T-helper 1 cell (primary cell): ENCODE measurements around the gene POU2F3.
"Not testable (repeated sequence)": the region's sequence is repeated elsewhere in the genome, so short reads cannot be mapped to it uniquely, and the experiment has no call there.

Experiments used
- DNase-seq, 5 donors: peaks; one replicate each; pipeline ENCODE4 v3.0.0-alpha.2; 2012 to 2020

Gene POU2F3

DNA sequence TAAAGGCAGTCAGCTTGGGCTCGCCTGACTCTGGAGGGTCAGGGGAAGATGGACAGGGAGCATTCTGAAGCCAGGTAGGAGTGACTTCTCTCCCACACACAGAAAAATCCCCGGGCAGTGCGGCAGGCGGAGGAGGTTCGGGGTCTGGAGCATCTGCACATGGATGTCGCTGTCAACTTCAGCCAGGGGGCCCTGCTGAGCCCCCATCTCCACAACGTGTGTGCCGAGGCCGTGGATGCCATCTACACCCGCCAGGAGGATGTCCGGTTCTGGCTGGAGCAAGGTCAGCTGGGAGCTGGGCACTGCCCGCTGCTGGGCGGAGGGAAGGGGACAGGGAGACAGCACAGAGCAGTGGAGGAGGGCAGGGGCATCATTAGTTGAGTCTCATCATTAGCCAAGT is 13.2 kb upstream of the POU2F3 start:
- DNase-seq, result no peak

DNA sequence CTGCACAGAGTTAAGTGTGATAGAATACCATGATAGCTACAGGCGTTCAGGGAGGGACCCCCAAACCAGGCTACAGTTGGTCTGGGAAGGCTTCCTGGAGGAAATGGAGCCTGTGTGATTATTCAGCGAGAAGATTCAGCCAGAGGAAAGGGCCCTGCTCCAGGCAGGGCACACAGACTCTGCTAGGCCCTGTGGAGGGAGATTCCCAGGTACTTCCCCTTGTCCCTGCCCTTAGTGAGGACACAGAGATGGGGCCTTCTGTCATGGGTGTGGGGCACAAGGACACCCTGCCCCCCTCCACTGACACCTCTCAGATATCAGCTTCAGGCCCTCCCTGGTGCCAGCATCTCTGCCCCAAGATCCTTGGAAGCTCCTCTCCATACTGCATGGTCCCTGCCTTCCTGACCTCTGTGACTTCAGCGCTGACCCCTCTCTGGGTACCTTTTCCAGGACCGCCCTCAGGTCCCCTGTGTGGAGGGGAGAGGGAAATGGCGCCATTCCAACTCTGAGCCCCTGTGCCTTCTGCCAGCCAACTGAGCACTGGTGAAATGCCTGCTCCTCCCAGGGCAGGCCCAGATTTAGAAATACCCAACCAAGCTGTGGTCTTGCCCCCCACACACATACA is 12.6 kb upstream of the POU2F3 start:
- DNase-seq, result no peak

DNA sequence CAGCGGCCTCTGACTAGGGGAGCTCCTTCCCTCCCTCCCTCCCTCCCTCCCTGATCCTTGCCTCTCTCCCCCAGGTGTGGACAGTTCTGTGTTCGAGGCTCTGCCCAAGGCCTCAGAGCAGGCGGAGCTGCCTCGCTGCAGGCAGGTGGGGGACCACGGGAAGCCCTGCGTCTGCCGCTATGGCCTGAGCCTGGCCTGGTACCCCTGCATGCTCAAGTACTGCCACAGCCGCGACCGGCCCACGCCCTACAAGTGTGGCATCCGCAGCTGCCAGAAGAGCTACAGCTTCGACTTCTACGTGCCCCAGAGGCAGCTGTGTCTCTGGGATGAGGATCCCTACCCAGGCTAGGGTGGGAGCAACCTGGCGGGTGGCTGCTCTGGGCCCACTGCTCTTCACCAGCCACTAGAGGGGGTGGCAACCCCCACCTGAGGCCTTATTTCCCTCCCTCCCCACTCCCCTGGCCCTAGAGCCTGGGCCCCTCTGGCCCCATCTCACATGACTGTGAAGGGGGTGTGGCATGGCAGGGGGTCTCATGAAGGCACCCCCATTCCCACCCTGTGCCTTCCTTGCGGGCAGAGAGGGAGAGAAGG is 11.1 kb upstream of the POU2F3 start:
- no peak for DNase-seq

DNA sequence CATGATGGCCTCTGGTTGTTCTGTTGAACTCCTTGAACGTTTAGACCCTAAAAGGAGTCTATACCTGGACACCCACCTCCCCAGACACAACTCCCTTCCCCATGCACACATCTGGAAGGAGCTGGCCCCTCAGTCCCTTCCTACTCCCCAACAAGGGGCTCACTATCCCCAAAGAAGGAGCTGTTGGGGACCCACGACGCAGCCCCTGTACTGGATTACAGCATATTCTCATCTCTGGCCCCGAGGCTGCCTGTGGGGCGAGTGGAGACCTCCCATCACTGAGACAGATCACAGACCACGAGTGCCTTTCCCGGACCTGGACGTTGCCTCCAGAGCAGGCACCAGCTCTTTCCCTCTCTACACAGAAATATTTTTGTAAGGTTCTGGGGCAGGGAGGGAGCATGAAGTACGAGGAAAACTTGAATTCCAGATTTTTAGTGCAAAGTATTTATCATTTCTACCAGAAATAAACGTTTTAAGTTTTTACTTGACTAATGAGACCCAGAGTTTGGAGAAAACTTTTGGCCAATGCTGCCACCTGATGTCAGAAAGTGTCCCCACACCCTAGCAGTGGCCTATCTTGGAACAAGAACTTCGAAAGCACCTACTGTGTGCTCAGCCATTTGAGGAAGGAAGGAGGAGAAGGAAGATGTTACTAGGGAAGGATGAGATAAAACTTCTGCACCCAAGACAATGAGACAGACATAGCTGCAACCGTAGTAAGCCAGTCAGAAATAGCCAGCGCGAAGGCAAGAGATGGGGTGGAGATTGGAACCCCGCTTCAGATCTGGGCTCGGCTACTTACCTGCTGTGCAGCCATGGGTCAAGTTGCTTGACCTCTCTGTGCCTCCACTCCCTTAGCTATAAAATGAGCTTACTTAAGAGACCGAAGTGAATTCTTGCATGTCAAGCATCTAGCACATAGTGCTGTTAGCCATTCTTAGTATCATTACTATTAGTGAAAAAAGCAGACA is 10.2 kb upstream of the POU2F3 start:
- DNase-seq, result no peak

DNA sequence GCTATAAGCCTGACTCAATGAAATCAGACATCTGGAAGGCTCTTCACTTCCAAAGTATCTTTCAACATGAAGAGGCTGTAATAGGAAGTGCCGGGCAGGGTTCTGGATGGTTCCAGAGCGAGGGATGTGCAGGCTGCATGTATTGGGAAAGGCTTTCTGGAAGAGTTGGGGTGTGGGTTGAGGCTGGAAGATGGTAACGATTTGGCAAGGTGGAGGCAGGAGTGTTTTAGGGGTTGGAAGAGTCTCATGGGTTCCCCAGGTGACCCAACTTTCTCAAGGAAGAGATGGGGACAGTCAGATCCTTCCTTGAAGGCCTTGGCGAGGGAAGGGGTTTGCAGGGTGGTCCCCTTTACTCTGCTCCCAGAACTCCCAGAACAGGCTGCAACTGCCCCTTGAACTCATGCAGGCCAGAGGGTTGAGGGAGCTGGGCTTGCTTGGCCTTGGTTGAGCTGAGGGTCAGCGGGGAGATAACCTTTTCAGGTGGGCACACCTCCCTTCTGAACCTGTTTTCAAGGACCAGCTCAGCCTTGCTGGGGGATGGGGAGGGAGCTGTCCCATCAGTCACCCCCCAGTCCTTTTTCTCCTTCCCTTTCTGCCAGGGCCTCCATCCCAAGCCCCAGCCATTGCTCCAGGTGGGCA is 9.4 kb upstream of the POU2F3 start:
- DNase-seq, result no peak

DNA sequence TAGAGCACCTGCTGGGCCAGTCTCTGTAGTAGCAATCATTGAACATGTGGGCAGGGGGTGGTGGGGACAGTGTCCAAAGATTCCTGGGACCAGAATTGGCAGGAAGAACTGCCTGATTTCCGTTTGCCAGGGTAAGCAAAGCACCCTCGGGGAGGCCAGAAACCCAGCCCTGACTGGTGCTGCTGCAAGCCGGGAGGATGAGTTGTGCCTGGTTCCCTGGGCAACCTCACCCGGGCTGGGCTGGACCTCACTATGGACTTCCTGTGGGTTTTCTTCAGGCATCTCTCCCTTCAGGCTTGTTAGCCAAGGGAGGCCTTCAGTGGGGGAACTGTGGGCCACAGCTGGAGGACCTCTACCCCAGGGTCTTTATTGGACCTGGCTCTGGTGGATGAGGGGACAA is 8.0 kb upstream of the POU2F3 start:
- DNase-seq, result no peak

DNA sequence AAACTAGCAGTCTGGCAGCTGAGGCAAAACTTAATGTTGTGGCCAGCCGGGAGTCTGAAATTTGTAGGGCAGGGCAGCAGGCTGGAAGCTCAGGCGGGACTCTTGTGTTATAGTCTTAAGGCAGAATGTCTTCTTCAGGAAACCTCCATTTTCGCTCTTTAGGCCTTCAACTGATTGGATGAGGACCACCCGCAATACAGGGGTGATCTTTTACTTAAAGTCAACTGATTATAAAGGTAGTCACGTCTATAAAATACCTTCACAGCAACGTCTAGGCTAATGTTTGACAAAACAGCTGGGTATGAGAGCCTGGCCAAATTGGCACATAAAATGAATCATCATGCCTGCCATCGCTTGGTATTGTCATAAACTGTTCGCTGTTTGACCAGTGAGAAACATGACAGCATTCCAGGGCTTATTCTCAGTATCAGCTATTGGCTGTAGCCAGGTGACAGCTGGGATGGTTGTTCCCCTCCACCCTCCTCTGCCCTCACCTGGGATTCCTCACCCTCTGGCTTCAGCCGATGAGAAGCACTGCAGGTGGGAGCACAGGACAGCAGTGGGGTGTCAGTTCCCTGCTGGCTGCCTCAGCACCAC is 6.6 kb upstream of the POU2F3 start:
- DNase-seq, result no peak

DNA sequence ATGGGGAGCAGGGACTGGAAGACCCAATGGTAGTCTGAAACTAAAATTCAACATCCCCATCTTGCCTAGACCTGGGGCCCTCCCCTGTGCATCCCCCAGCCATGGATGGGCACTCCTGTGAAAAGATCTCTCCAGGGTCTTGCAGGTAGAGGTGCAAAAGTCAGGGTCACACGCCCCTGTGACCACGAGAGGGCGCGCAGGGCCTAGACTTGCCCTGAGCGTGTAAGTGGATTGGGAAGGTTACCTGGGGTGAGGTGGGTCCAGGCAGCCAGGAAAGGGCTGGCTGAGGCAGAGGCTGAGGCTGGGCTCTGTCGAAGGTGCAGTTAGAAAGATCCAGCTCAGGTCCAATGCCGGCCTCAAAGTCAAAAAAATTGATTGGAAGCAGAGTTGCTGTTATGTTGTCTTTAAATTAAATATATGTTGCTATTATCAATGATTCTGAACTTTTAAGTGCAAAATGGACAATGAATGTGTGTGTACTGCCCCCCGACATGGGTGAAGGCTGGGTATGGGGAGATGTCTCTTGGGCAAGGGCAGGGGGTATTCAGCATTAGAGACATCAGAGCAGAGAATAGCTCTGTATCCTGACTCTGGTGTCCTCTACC is 4.8 kb upstream of the POU2F3 start:
- DNase-seq, result peak in 3 of 5 donors; percentile 15 to 60 (median 31)

DNA sequence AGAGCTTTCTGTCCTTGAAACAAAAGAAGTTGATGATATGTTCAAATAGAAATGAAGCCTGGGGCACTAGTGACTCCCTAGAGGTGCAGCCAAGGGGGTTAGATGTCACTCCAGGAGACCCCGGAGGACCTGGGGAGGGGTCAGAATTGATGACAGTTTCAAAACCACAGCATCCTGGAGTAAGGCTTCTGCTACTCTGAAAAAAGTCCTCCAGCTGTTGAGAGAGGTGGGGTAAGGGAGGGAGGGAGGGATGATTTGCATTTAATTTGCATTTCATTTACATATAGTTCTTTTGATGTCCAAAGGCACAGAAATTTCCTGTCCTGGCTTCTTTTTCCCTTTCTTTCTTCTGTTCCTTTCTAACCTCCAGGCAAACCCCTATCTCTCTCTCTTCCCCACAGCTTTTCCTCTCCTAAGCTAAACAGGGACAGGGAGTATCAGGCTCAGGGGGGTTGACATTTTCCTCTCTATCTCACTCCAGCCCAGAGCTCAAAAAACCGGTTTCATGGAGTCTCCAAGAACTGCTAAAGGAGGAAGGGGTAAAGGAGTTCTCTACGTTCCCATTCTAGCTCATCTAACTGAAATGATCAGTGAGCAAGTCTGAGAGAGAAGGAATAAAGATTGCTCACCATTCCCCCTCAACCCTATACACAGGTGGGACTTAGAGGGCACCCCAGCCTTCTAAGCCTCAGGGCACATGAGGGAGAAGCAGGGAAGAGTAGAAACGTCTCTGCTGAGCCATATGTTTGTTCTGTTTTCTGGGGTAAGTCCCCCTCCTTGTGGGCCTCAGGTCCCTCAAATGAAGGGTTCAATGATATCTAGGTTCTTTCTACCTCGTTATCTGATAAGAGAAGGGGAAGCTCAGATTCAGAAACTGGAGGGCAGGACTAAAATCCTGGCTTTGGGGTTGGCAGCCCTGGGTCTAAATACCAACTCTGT is 3.5 kb upstream of the POU2F3 start:
- no peak for DNase-seq

DNA sequence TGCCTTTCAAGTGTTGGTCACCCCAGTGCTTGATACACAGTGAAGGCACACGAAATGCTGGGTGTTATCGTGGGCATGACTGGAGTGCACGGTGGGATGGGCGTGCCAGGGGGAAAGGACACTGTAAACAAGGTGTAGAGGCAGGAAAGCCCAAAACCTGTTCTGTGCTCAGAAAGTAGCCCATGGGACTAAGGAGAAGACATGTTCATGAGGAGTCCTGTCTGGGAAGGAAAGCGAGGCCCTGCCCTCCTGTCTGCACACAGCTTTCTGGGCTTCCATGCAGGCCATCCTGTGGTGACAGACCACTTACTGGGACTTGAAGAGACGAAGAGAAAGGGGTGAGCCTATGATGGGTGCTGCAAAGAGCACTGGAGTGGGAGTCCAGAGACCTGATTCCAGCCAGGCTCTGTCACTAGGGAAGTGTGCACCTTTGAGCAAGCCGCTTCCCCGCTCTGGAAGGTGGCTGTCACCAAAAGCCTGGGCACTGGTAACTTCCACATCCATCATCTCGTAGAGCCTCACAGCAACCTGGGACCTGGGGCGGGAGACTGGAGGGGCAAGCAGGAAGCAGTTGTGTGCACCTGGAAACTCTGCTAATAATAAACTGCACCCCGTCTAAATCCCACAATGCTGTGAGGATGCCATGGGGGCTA is 846 bp upstream of the POU2F3 start:
- no peak for DNase-seq

DNA sequence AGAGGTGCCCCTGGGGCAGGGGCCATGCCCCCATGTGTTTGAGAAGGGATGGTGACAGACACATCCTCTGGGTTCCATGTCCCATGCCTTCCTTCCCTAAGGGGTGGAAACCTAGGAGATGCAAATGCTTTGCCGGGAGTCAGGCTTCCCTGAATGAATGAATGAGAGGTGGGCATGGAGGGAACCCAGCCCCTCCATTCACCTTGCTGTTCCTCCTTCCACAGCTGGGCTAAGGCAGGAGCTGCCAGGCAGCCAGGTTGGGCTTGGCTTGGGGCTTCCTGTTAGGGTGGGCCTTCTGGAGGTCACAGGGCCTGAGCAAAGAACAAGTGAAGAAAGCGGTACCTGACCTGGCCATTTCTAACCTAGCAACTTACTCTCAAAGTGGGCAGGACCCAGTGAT is 926 bp downstream of the POU2F3 start:
- no peak for DNase-seq

DNA sequence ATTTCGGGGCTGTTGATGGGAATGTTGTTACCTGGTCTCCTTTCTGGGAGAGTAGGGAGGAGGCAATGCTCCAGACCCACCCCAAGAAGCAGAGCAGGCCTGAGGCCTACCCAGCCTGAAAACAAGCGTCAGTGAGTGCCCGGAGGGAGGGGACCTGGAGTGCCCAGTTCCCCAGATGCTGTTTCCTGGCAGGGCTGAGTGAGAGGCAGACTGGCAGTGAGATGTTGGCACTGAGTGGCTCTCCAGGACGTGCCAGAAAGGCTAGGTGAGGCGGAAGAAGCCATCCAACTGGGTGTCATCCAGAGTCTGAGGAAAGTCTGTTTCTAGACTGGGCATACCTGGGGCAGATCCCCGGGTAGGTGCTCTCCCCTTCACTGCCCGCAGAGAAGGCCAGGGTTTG is 1.3 kb downstream of the POU2F3 start:
- no peak for DNase-seq

DNA sequence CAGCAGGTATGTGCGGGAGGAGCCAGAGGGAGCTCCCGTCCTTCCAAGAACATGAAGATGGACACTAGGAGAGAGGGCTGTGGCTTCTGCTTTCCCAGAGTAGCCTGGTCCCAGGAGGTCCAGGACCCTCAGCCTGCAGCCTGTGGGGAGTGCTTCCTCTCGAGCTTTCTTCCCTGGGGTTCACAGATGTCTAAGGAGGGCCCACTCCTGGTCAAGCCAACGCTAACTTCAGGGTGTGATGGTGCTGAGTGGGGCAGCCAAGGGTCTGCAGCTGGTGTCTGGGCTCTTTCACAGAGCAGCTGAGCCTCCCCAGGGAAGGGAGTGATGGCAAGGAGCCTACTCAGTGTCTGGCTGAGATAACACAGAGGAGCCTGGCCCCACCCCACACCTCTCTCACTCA is 3.3 kb downstream of the POU2F3 start:
- no peak for DNase-seq

DNA sequence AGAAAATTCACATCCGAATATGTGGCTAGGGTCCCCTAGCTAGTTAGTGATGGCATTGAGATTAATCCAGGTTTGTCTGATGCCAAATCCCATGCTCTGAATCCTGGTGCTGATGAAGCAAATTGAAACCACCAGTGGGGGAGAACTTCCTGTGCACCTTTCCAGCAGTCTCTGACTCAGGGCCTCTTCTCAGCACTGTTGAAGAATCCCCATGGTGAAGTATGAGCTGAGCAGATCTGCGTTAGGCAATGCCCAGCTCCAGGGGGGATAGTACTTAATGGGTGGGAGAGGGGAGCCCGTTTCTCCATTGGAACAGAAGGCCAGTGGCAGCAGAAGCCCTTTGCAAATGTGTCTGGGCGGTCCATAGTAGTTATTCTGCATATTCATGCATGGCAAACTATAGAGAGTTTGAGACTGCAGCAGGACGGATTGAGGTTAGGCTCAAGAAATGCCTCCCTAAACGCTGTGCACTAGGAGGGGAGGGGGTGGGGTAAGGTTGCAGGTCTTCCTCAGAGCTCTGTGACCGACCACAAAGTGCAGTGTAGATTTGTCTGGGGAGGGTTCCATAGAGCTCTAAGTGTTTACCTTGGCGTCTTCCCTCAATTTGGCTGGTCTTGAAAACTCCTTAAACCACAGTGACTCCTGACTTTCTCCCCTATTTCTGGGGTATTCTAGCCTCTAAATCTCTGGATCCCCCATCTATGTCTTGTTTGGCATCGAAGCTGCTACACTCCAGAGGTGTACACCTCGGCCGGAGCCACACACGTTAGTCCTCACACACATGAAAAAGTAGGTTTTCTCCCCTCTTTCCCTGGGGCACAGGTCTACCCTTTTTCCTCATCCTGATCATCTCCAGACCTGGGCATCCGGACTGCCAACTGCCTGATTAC is 4.8 kb downstream of the POU2F3 start:
- peak in 1 of 5 donors; percentile 14 for DNase-seq

DNA sequence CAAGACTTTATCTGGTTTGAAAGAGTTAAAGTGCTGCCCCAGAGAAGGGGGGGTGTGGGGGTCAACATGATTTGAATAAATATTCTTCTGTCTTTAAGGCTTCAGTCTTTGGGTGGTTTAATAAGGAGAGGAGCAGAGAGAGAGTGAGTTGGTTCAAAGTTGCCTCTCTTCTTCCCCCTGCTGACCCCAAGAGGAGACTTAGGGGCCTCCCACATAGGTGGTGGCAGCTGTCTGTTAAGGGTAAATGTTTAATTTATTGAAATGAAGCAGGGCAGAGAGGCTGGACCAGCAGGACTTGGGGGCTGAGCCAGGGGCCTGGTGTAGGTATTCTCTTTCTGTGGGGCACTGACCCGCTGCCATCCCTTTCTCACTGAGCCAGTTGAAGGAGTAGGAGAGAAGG is 5.5 kb downstream of the POU2F3 start:
- DNase-seq, result no peak

DNA sequence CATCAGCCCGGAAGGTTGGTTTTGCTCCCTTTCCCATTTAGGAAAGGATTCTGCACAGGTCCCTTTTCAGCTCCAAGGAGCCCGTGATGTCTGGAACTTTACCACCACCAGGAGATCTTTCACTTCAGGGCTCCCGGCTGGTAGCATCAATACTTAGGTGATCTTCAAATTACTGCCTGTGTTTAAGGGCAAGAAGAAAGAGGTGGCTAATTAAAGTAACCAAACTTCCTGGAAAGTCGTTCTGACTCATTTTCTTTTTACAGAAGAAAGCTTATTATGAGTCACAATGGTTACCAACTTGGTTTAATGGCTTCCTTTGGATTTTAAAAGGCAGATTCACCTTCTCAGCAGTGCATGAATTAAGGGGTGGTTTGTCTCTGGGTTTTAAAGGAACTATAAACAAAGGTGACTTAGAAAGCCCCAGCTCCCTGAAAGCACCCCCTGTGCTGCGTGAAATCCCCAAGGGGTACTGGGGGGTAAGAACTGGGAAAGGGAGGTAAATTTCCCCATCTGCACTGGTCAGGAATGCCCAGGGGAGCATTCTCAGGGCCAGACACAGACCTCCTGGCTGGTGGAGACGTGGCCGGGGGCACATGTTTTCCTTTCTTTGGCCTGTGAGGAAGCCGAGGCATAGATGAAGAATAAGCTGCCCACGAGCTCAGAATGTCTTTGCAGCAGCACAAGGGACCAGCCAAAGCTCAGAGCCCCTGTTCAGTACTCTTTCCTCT is 8.8 kb downstream of the POU2F3 start:
- peak in 1 of 5 donors; percentile 78 for DNase-seq

DNA sequence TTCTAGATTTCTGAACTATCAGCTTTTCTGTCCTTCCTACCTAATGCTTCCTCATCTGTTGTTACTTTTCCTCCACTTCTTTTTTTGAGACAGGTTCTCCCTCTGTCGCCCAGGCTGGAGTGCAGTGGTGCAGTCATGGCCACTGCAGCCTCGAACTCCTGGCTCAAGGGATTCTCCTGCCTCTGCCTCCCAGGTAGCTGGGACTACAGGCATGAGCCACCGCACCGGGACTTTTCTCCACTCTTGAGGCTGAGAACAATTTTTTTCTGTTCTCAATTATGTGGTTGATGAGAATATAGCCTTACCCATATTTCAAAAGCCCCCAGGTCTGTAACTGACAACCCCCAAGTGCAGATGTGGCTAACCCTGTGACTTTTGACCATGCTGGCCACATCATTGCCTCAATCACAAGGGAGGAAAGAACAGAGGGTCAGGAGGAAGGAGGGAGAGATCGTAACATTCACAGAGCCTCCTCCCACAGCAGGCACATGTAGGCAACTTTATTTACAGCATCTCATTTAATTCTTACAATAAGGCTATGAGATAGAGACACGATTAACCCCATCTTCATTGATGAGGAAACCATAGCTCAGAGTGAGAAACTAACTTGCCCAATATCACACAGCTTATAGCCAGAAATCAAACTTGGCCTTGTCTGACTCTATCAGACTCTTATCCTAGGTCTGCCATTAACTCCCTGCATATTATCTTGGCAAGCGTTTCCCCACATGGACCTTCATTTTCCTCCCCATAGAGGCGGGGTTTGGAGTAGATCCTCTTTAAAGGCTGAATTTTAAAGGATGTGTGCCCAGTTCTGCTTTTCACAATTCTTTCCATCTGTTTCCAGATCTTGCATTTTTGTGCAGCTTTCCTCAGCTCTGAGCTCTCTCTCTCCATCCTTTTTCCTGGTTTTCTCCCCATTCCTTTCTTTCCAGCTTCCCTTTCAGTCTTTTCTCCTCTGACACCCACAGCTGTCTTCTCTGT is 9.6 kb downstream of the POU2F3 start:
- DNase-seq, result no peak

DNA sequence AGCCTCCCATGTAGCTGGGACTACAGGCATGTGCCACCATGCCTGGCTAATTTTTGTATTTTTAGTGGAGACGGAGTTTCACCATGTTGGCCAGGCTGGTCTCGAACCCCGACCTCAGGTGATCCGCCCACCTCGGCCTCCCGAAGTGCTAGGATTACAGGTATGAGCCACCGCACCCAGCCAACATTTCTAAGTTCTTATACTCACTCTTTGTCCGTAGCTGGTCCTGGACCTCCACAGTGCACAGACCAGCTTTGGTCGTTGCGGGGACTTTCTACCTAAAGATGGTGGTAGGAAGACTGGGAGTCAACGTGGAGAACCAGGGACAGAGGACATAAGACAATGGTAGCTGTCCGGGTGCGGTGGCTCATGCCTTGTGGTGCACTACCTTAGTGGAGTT is 13.4 kb downstream of the POU2F3 start:
- not testable (repeated sequence) for DNase-seq
